Caco-2 (cell line): ENCODE data around the gene MCM3AP. TPM values are rescaled to one million over a fixed set of nuclear protein-coding genes. Genes with fewer than 3 reads are reported as not detected.
A peak's percentile ranks its signal among the peaks of the same experiment; 100 is the strongest.

Experiments used
- BruUV-seq: library from RNA; stranded (reverse); fragments of 400-500 nt; replicated peaks from 2 replicates; lab custom pipeline; 2021; lab: Mats Ljungman, UMichigan
- CTCF ChIA-PET: fragments of 300-600 bp; sonication (Branson Sonifier 250); formaldehyde crosslinking; loops from one replicate; lab custom pipeline; 2022; ENCODE audit warnings: antibody characterized with exemption; lab: Charles Lee
- POLR2A ChIA-PET: fragments of 300-600 bp; sonication (Branson Sonifier 250); formaldehyde crosslinking; loops from one replicate; lab custom pipeline; 2022; ENCODE audit warnings: antibody characterized with exemption; lab: Charles Lee
- DNase-seq, 2 experiments: peaks; one replicate each; pipeline versions ENCODE4 v3.0.0 to v3.0.0-alpha.2; 2020 to 2022
- H3K27me3 ChIP-seq: replicated peaks from 2 replicates; pipeline ENCODE4 v1.6.0; 2011; ENCODE audit warnings: low read length; ENCODE audit not compliant: control insufficient read depth, insufficient read depth
- H3K36me3 ChIP-seq: 2 replicates; pipeline ENCODE4 v1.5.1; 2011; ENCODE audit warnings: low read length; ENCODE audit not compliant: control insufficient read depth, insufficient read depth
- H3K4me1 ChIP-seq: fragments of 250-450 bp; sonication (Bioruptor Pico); 2 replicates; pipeline ENCODE4 v1.5.1; 2020; ENCODE audit warnings: mild to moderate bottlenecking
- H3K4me3 ChIP-seq: 2 replicates; pipeline ENCODE4 v1.5.1; 2011; ENCODE audit warnings: low read depth, mild to moderate bottlenecking, control low read depth, low read length
- H3K9me3 ChIP-seq: fragments of 250-450 bp; sonication (Bioruptor Pico); 2 replicates; pipeline ENCODE4 v1.5.1; 2020; ENCODE audit warnings: mild to moderate bottlenecking, moderate library complexity
- H3K27ac Mint-ChIP-seq: one replicate; pipeline ENCODE4 v1.8.0; 2022; ENCODE audit warnings: mixed read lengths; ENCODE audit not compliant: unreplicated experiment
- H3K27me3 Mint-ChIP-seq: one replicate; pipeline ENCODE4 v1.8.0; 2022; ENCODE audit warnings: mixed read lengths; ENCODE audit not compliant: insufficient read depth, unreplicated experiment
- H3K36me3 Mint-ChIP-seq: one replicate; pipeline ENCODE4 v1.8.0; 2022; ENCODE audit warnings: mild to moderate bottlenecking, mixed read lengths; ENCODE audit not compliant: insufficient read depth, unreplicated experiment
- H3K4me1 Mint-ChIP-seq: one replicate; pipeline ENCODE4 v1.8.0; 2022; ENCODE audit warnings: low read depth, mixed read lengths; ENCODE audit not compliant: unreplicated experiment
- H3K4me3 Mint-ChIP-seq: one replicate; pipeline ENCODE4 v1.8.0; 2022; ENCODE audit warnings: mild to moderate bottlenecking, moderate library complexity, mixed read lengths; ENCODE audit not compliant: unreplicated experiment
- H3K9me3 Mint-ChIP-seq: one replicate; pipeline ENCODE4 v1.8.0; 2022; ENCODE audit warnings: mixed read lengths; ENCODE audit not compliant: unreplicated experiment
- CTCF ChIP-seq, 2 experiments: fragments of 200-600 bp in 1 of 2; IDR thresholded peaks; 1 replicate in 1 of 2; 2 replicates in 1 of 2; pipeline versions ENCODE4 v1.5.1 to v1.8.0; 2011 to 2022; ENCODE audit warnings: antibody characterized with exemption in 1 of 2, control low read depth in 1 of 2, inconsistent platforms in 1 of 2, low read depth in 1 of 2, low read length in 1 of 2, mild to moderate bottlenecking in 1 of 2, moderate library complexity in 1 of 2; ENCODE audit not compliant: insufficient read depth in 1 of 2, severe bottlenecking in 1 of 2, unreplicated experiment in 1 of 2
- intact Hi-C: fragments of 100-400 bp; cut with micrococcal nuclease; formaldehyde crosslinking; loops from one replicate; pipeline ENCODE4 v1.10.0; 2022; ENCODE audit not compliant: unreplicated experiment
- total RNA-seq: library from RNA; stranded (reverse); gene quantifications from 2 replicates; pipeline ENCODE4 v1.2.3, GENCODE V29; 2022

The MCM3AP gene
- total RNA-seq, 1 experiment from 2014 or later: 88.1 TPM

- intact Hi-C loops: loop anchor here (5.0 to 10.0 kb wide), 2 partner anchors 85 to 93 kb away; partner anchors contain the start of genes C21orf58 and PCNT
- peak overlapping the region; percentile 93 for H3K4me3 Mint-ChIP-seq
- ChIA-PET CTCF (interaction anchor here (0.6 to 1.0 kb wide), 2 partner anchors 13 to 96 kb away, joined by 4 to 5 read pairs; no protein-coding TSS in a partner anchor), POLR2A (interaction anchor here (0.6 kb wide), 1 partner anchor 94 kb away, joined by 3 read pairs; no protein-coding TSS in a partner anchor)
- peak; percentile 44 to 71 for TF ChIP-seq CTCF (IDR thresholded peaks at IDR 0.05; ENCODE audit: insufficient read depth in 1 of 2, low read depth in 1 of 2, low read length in 1 of 2, severe bottlenecking in 1 of 2, unreplicated experiment in 1 of 2)
- Histone ChIP-seq H3K9me3 (no peaks in the 10 kb centered on the region), H3K4me3 (peak overlapping the region; percentile 93), H3K36me3 (no peaks in the 10 kb centered on the region), H3K4me1 (peaks cover 31% of the 10 kb centered on the region), H3K27me3 (no peaks in the 10 kb centered on the region)
- H3K27me3 Mint-ChIP-seq: no peaks in the 10 kb centered on the region
- H3K9me3 Mint-ChIP-seq: no peaks in the 10 kb centered on the region
- H3K4me1 Mint-ChIP-seq: peaks cover 28% of the 10 kb centered on the region
- peaks cover 73% of the 10 kb centered on the region for H3K36me3 Mint-ChIP-seq
- BruUV-seq: no TSS peak
- DNase-seq: peak in 1 of 2 experiments; percentile 68
- peak overlapping the region; percentile 99 for H3K27ac Mint-ChIP-seq
These were observed 56.1 kb downstream of the MCM3AP start for GRCh38 chr21:46229133-46229922.

- DNase-seq: peak; percentile 99
- H3K4me1 Mint-ChIP-seq: peaks cover 33% of the 10 kb centered on the region
- Histone ChIP-seq H3K9me3 (no peaks in the 10 kb centered on the region), H3K4me1 (peaks cover 32% of the 10 kb centered on the region), H3K36me3 (no peaks in the 10 kb centered on the region), H3K4me3 (peak within 1 kb of the TSS; percentile 97), H3K27me3 (no peaks in the 10 kb centered on the region)
- intact Hi-C loops: loop anchor here (5.0 to 10.0 kb wide), 2 partner anchors 84 to 94 kb away; partner anchors contain the start of genes C21orf58 and PCNT
- ChIA-PET CTCF (no interaction called here), POLR2A (no interaction called here)
- no peak for TF ChIP-seq CTCF (IDR thresholded peaks at IDR 0.05; ENCODE audit: insufficient read depth in 1 of 2, low read depth in 1 of 2, low read length in 1 of 2, severe bottlenecking in 1 of 2, unreplicated experiment in 1 of 2)
- H3K9me3 Mint-ChIP-seq: no peaks in the 10 kb centered on the region
- peak within 1 kb of the TSS; percentile 93 for H3K4me3 Mint-ChIP-seq
- H3K27ac Mint-ChIP-seq: peak within 1 kb of the TSS; percentile 99
- H3K27me3 Mint-ChIP-seq: no peaks in the 10 kb centered on the region
- BruUV-seq: no TSS peak
- peaks cover 69% of the 10 kb centered on the region for H3K36me3 Mint-ChIP-seq
These were observed 56.9 kb downstream of the MCM3AP start, which contains the start of gene LSS for GRCh38 chr21:46228345-46229051. TSS of gene LSS (minus strand) at chr21:46228774. CDS start at chr21:46228745, 29 bp downstream.

GRCh38 chr21:46227811-46228344 is 57.5 kb downstream of the MCM3AP start:
- ChIA-PET CTCF (no interaction called here), POLR2A (no interaction called here)
- intact Hi-C loops: loop anchor here (5.0 to 10.0 kb wide), 2 partner anchors 83 to 94 kb away; partner anchors contain the start of genes C21orf58 and PCNT
- no TSS peak for BruUV-seq
- DNase-seq: no peak
- Histone ChIP-seq H3K9me3 (no peaks in the 10 kb centered on the region), H3K36me3 (no peaks in the 10 kb centered on the region), H3K4me1 (peaks cover 32% of the 10 kb centered on the region), H3K4me3 (peak overlapping the region; percentile 97), H3K27me3 (no peaks in the 10 kb centered on the region)
- H3K36me3 Mint-ChIP-seq: peaks cover 65% of the 10 kb centered on the region
- TF ChIP-seq CTCF (IDR thresholded peaks at IDR 0.05; ENCODE audit: insufficient read depth in 1 of 2, low read depth in 1 of 2, low read length in 1 of 2, severe bottlenecking in 1 of 2, unreplicated experiment in 1 of 2): no peak
- H3K9me3 Mint-ChIP-seq: no peaks in the 10 kb centered on the region
- H3K27ac Mint-ChIP-seq: peak overlapping the region; percentile 99
- H3K27me3 Mint-ChIP-seq: no peaks in the 10 kb centered on the region
- H3K4me3 Mint-ChIP-seq: peak overlapping the region; percentile 93
- peaks cover 33% of the 10 kb centered on the region for H3K4me1 Mint-ChIP-seq
